ENCODE measurements around the gene POLE. TPM values are rescaled to one million over a fixed set of nuclear protein-coding genes. Genes with fewer than 3 reads are reported as not detected.
A peak's percentile ranks its signal among the peaks of the same experiment; 100 is the strongest.

POLE gene
- total and polyA plus RNA-seq, 2 of the 4 experiments (the other 2 are of a cell fraction), result 17.2 to 20.7 TPM

GRCh38 chr12:132624186-132624855 is 62.8 kb downstream of the POLE start:
- Histone ChIP-seq H3K18ac (ENCODE audit: low read depth, low read length) (no peak overlapping the region), H4K8ac (ENCODE audit: low read depth in 2 of 2, low read length in 2 of 2) (no peak overlapping the region), H4K91ac (ENCODE audit: insufficient read depth, low read depth, low read length) (no peak overlapping the region), H3K79me1 (ENCODE audit: low read depth in 1 of 2, low read length in 2 of 2) (no peaks in the 10 kb centered on the region; a peak in 1 of 4 replicates), H3K9me1 (ENCODE audit: insufficient read depth, low read length) (peaks cover 7% of the 10 kb centered on the region; the same call in 1 of the 2 replicates), H3K4me3 (ENCODE audit: insufficient read depth, low read depth, low read length) (no peak overlapping the region), H3K4ac (ENCODE audit: low read depth, low read length) (no peak overlapping the region), H4K5ac (ENCODE audit: low read depth, low read length) (no peak overlapping the region), H2AFZ (replicated peaks; ENCODE audit: low read length, poor library complexity) (no peak overlapping the region), H2BK20ac (ENCODE audit: low read depth, low read length) (no peak overlapping the region), H2AK5ac (ENCODE audit: low read depth, low read length) (no peak overlapping the region), H3K9me3 (ENCODE audit: control insufficient read depth, insufficient read depth, low read length) (no peaks in the 10 kb centered on the region), H2BK5ac (ENCODE audit: low read depth, low read length, poor library complexity, severe bottlenecking) (no peak overlapping the region), H3K56ac (ENCODE audit: extremely low read depth, insufficient read depth, low read length) (no peak overlapping the region), H2BK120ac (ENCODE audit: low read depth, low read length) (no peak overlapping the region), H3K14ac (replicated peaks; ENCODE audit: low read depth, low read length) (no peak overlapping the region), H3K9ac (ENCODE audit: low read depth, low read length) (no peak overlapping the region), H3K4me2 (ENCODE audit: low read depth, low read length) (no peak overlapping the region), H3K36me3 (ENCODE audit: control insufficient read depth, insufficient read depth, low read length) (peaks cover 9% of the 10 kb centered on the region), H2BK15ac (ENCODE audit: low read depth, low read length) (no peak overlapping the region), H3K4me1 (ENCODE audit: control insufficient read depth, insufficient read depth, low read length) (peaks cover 12% of the 10 kb centered on the region), H2AK9ac (replicated peaks; ENCODE audit: low read depth, low read length, poor library complexity) (peak overlapping the region; percentile 55), H4K20me1 (ENCODE audit: insufficient read depth, low read length) (no peaks in the 10 kb centered on the region; the same call in 1 of the 2 replicates), H3K23ac (ENCODE audit: low read depth, low read length) (no peak overlapping the region), H3K27ac (ENCODE audit: insufficient read depth, low read length) (no peak overlapping the region), H3K27me3 (ENCODE audit: control insufficient read depth, insufficient read depth, low read length) (peaks cover 6% of the 10 kb centered on the region; the same call in 1 of the 2 replicates)
- in situ Hi-C loops (cut with MboI; ENCODE audit: low sequenced_read_pairs), result no loop called here
- no TSS peak for BruUV-seq (replicated peaks)
- WGBS, 2 experiments (ENCODE audit: extremely low coverage in 2 of 2, insufficient read length in 1 of 2), result 87% methylated on average over 10 of the region's 22 CpGs; no CpG with 5 or more reads in 1 of the 2 experiments
- no peak for TF ChIP-seq RAD21 (IDR thresholded peaks at IDR 0.05; ENCODE audit: low read length)
- TF ChIP-seq POLR2A (IDR thresholded peaks at IDR 0.05; ENCODE audit: low read depth, low read length), result no peak
- TF ChIP-seq, protein P1, sequence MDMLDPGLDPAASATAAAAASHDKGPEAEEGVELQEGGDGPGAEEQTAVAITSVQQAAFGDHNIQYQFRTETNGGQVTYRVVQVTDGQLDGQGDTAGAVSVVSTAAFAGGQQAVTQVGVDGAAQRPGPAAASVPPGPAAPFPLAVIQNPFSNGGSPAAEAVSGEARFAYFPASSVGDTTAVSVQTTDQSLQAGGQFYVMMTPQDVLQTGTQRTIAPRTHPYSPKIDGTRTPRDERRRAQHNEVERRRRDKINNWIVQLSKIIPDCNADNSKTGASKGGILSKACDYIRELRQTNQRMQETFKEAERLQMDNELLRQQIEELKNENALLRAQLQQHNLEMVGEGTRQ (IDR thresholded peaks at IDR 0.05; ENCODE audit: low read depth, low read length), result no peak
- no peak for TF ChIP-seq NFE2L2 (IDR thresholded peaks at IDR 0.05; ENCODE audit: low read depth, low read length)
- no peak for TF ChIP-seq ELK1 (IDR thresholded peaks at IDR 0.05; ENCODE audit: borderline replicate concordance, low read depth, low read length)
- no peak for TF ChIP-seq BHLHE40 (IDR thresholded peaks at IDR 0.05; ENCODE audit: low read depth, low read length)
- no peak for TF ChIP-seq CTCF (conservative IDR thresholded peaks at IDR 0.05; ENCODE audit: low read depth, low read length)
- TF ChIP-seq FOS (IDR thresholded peaks at IDR 0.05; ENCODE audit: low read depth, low read length), result no peak
- TF ChIP-seq MXI1 (IDR thresholded peaks at IDR 0.05; ENCODE audit: borderline replicate concordance, low read depth, low read length), result no peak
- TF ChIP-seq CEBPB (IDR thresholded peaks at IDR 0.05; ENCODE audit: low read depth, low read length), result no peak
- TF ChIP-seq CHD1 (IDR thresholded peaks at IDR 0.05; ENCODE audit: low read depth, low read length), result no peak
- no peak for TF ChIP-seq MAFK (IDR thresholded peaks at IDR 0.05; ENCODE audit: low read depth, low read length)
- dilution Hi-C loops (cut with HindIII; ENCODE audit: low sequenced_read_pairs, unreplicated experiment), result no loop called here
- DNase-seq (no peak), ATAC-seq (ENCODE audit: low read depth) (no peak)
- CTCF ChIA-PET, result no interaction called here
- intact Hi-C loops (cut with micrococcal nuclease), result no loop called here
- POLR2A ChIA-PET (ENCODE audit: unreplicated experiment), result no interaction called here

Data from IMR-90 (cell line).